ENCODE measurements around the gene TCAIM. TPM values are rescaled to one million over a fixed set of nuclear protein-coding genes. Genes with fewer than 3 reads are reported as not detected.

Gene TCAIM
- polyA plus RNA-seq, 1 donor from 2014 or later, result 38.1 TPM

GRCh38 chr3:44338828-44339127, 212 bp downstream of the TCAIM start:
- Histone ChIP-seq H3K9me2 (ENCODE audit: insufficient read depth, low read length) (no peaks in the 10 kb centered on the region), H3K9me3 (ENCODE audit: low read length) (no peaks in the 10 kb centered on the region), H3K4me3 (ENCODE audit: low read length) (peak overlapping the region; percentile 67), H3K36me3 (ENCODE audit: insufficient read depth, low read length) (no peaks in the 10 kb centered on the region), H3K4me2 (ENCODE audit: low read length) (peak overlapping the region; percentile 96), H4K20me1 (ENCODE audit: insufficient read depth) (no peaks in the 10 kb centered on the region), H3F3A (ENCODE audit: insufficient read depth, low read length, poor library complexity, severe bottlenecking) (no peaks in the 10 kb centered on the region), H3K27me3 (ENCODE audit: insufficient read depth, low read depth, low read length) (no peaks in the 10 kb centered on the region), H2AFZ (ENCODE audit: low read depth, low read length) (peak overlapping the region; percentile 83), H3K27ac (ENCODE audit: low read length) (peak overlapping the region; percentile 94), H3K9ac (ENCODE audit: low read length) (peak overlapping the region; percentile 91), H3K79me2 (replicated peaks; ENCODE audit: insufficient read depth, low read length) (peaks cover 28% of the 10 kb centered on the region)
- TF ChIP-seq POLR2AphosphoS5 (IDR thresholded peaks at IDR 0.05), result no peak
- no peak for TF ChIP-seq EP300 (conservative IDR thresholded peaks at IDR 0.05; ENCODE audit: poor library complexity, severe bottlenecking)
- TF ChIP-seq SMC3 (conservative IDR thresholded peaks at IDR 0.05; ENCODE audit: poor library complexity), result no peak
- no peak for TF ChIP-seq EZH2 (IDR thresholded peaks at IDR 0.05; ENCODE audit: borderline replicate concordance, insufficient read depth, low read length, poor library complexity, severe bottlenecking)
- TF ChIP-seq MXI1 (conservative IDR thresholded peaks at IDR 0.05; ENCODE audit: poor library complexity, severe bottlenecking), result no peak
- TF ChIP-seq TAF1 (IDR thresholded peaks at IDR 0.05; ENCODE audit: low read depth), result no peak
- TF ChIP-seq, protein P1, sequence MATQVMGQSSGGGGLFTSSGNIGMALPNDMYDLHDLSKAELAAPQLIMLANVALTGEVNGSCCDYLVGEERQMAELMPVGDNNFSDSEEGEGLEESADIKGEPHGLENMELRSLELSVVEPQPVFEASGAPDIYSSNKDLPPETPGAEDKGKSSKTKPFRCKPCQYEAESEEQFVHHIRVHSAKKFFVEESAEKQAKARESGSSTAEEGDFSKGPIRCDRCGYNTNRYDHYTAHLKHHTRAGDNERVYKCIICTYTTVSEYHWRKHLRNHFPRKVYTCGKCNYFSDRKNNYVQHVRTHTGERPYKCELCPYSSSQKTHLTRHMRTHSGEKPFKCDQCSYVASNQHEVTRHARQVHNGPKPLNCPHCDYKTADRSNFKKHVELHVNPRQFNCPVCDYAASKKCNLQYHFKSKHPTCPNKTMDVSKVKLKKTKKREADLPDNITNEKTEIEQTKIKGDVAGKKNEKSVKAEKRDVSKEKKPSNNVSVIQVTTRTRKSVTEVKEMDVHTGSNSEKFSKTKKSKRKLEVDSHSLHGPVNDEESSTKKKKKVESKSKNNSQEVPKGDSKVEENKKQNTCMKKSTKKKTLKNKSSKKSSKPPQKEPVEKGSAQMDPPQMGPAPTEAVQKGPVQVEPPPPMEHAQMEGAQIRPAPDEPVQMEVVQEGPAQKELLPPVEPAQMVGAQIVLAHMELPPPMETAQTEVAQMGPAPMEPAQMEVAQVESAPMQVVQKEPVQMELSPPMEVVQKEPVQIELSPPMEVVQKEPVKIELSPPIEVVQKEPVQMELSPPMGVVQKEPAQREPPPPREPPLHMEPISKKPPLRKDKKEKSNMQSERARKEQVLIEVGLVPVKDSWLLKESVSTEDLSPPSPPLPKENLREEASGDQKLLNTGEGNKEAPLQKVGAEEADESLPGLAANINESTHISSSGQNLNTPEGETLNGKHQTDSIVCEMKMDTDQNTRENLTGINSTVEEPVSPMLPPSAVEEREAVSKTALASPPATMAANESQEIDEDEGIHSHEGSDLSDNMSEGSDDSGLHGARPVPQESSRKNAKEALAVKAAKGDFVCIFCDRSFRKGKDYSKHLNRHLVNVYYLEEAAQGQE (IDR thresholded peaks at IDR 0.05; ENCODE audit: borderline replicate concordance), result no peak
- no peak for TF ChIP-seq CTCF (IDR thresholded peaks at IDR 0.05; ENCODE audit: poor library complexity, severe bottlenecking)

- H3K27me3 ChIP-seq (ENCODE audit: insufficient read depth, low read depth, low read length), result no peaks in the 10 kb centered on the region
- H4K20me1 ChIP-seq (ENCODE audit: insufficient read depth), result no peaks in the 10 kb centered on the region
- peak overlapping the region; percentile 96 for H3K4me2 ChIP-seq (ENCODE audit: low read length)
- no peaks in the 10 kb centered on the region for H3K9me3 ChIP-seq (ENCODE audit: low read length)
- peak overlapping the region; percentile 94 for H3K27ac ChIP-seq (ENCODE audit: low read length)
- TF ChIP-seq MXI1 (conservative IDR thresholded peaks at IDR 0.05; ENCODE audit: poor library complexity, severe bottlenecking), result no peak
- H3K9ac ChIP-seq (ENCODE audit: low read length), result peak overlapping the region; percentile 91
- H3K4me3 ChIP-seq (ENCODE audit: low read length), result peak overlapping the region; percentile 67
- H3K79me2 ChIP-seq (replicated peaks; ENCODE audit: insufficient read depth, low read length), result peaks cover 32% of the 10 kb centered on the region
- H3K36me3 ChIP-seq (ENCODE audit: insufficient read depth, low read length), result no peaks in the 10 kb centered on the region
- H3K9me2 ChIP-seq (ENCODE audit: insufficient read depth, low read length), result no peaks in the 10 kb centered on the region
- peak overlapping the region; percentile 83 for H2AFZ ChIP-seq (ENCODE audit: low read depth, low read length)
- no peaks in the 10 kb centered on the region for H3F3A ChIP-seq (ENCODE audit: insufficient read depth, low read length, poor library complexity, severe bottlenecking)
Measured at GRCh38 chr3:44339181-44340057, 853 bp downstream of the TCAIM start.

Data from neural cell (in vitro differentiated cells).